ENCODE results near the gene ZNF469. TPM values are rescaled to one million over a fixed set of nuclear protein-coding genes. Genes with fewer than 3 reads are reported as not detected.

ZNF469 gene
- total RNA-seq, 3 donors from 2014 or later = 0.80 to 1.5 (median 0.98) TPM

GRCh38 chr16:88360999-88361398, 21.8 kb upstream of the ZNF469 start:
- Histone ChIP-seq H3K4me3 (no peak overlapping the region), H3K27me3 (no peaks in the 10 kb centered on the region), H3K36me3 (no peaks in the 10 kb centered on the region), H3K9me3 (no peaks in the 10 kb centered on the region), H3K4me1 (no peaks in the 10 kb centered on the region), H3K27ac (no peak overlapping the region)
- intact Hi-C loops (cut with DNase I; ENCODE audit: low total_unique reads) = no loop called here
- no peak for TF ChIP-seq CTCF (IDR thresholded peaks at IDR 0.05)
- TF ChIP-seq POLR2A (IDR thresholded peaks at IDR 0.05) = no peak
- TF ChIP-seq POLR2AphosphoS5 (IDR thresholded peaks at IDR 0.05) = no peak
- no peak for DNase-seq (ENCODE audit: low spot score in 2 of 2)

- no peaks in the 10 kb centered on the region for H3K27me3 ChIP-seq
- H3K9me3 ChIP-seq = no peaks in the 10 kb centered on the region
- H3K4me3 ChIP-seq = no peak overlapping the region
- TF ChIP-seq POLR2A (IDR thresholded peaks at IDR 0.05) = no peak
- no peak for TF ChIP-seq POLR2AphosphoS5 (IDR thresholded peaks at IDR 0.05)
- TF ChIP-seq CTCF (IDR thresholded peaks at IDR 0.05) = no peak
- intact Hi-C loops (cut with DNase I; ENCODE audit: low total_unique reads) = no loop called here
- no peaks in the 10 kb centered on the region for H3K4me1 ChIP-seq
- H3K36me3 ChIP-seq = no peaks in the 10 kb centered on the region
- no peak overlapping the region for H3K27ac ChIP-seq
- DNase-seq (ENCODE audit: low spot score in 2 of 2) = no peak
These were observed 21.0 kb upstream of the ZNF469 start for GRCh38 chr16:88361775-88362174.

- no peak for DNase-seq (ENCODE audit: low spot score in 2 of 2)
- Histone ChIP-seq H3K4me1 (no peaks in the 10 kb centered on the region), H3K36me3 (no peaks in the 10 kb centered on the region), H3K4me3 (no peak overlapping the region), H3K9me3 (no peaks in the 10 kb centered on the region), H3K27me3 (no peaks in the 10 kb centered on the region), H3K27ac (no peak overlapping the region)
- intact Hi-C loops (cut with DNase I; ENCODE audit: low total_unique reads) = no loop called here
- TF ChIP-seq POLR2A (IDR thresholded peaks at IDR 0.05) (no peak), POLR2AphosphoS5 (IDR thresholded peaks at IDR 0.05) (no peak), CTCF (IDR thresholded peaks at IDR 0.05) (no peak)
These were observed 19.4 kb upstream of the ZNF469 start for GRCh38 chr16:88363239-88363891.

- H3K27ac ChIP-seq = no peak overlapping the region
- intact Hi-C loops (cut with DNase I; ENCODE audit: low total_unique reads) = loop anchor here (2.0 to 5.0 kb wide), 2 partner anchors 73 to 797 kb away; no protein-coding TSS in a partner anchor
- no peak overlapping the region for H3K4me3 ChIP-seq
- TF ChIP-seq POLR2AphosphoS5 (IDR thresholded peaks at IDR 0.05) (no peak), POLR2A (IDR thresholded peaks at IDR 0.05) (no peak), CTCF (IDR thresholded peaks at IDR 0.05) (no peak)
- DNase-seq (ENCODE audit: low spot score in 2 of 2) = no peak
- H3K4me1 ChIP-seq = no peaks in the 10 kb centered on the region
- H3K9me3 ChIP-seq = no peaks in the 10 kb centered on the region
- H3K36me3 ChIP-seq = no peaks in the 10 kb centered on the region
- H3K27me3 ChIP-seq = no peaks in the 10 kb centered on the region
These were observed 17.4 kb upstream of the ZNF469 start for GRCh38 chr16:88365244-88365865.

- Histone ChIP-seq H3K4me3 (no peak overlapping the region), H3K27me3 (no peaks in the 10 kb centered on the region), H3K27ac (no peak overlapping the region), H3K9me3 (no peaks in the 10 kb centered on the region), H3K36me3 (no peaks in the 10 kb centered on the region), H3K4me1 (no peaks in the 10 kb centered on the region)
- intact Hi-C loops (cut with DNase I; ENCODE audit: low total_unique reads) = loop anchor here (5.0 kb wide), 1 partner anchor 796 kb away; no protein-coding TSS in a partner anchor
- DNase-seq (ENCODE audit: low spot score in 2 of 2) = no peak
- no peak for TF ChIP-seq POLR2AphosphoS5 (IDR thresholded peaks at IDR 0.05)
- no peak for TF ChIP-seq POLR2A (IDR thresholded peaks at IDR 0.05)
- no peak for TF ChIP-seq CTCF (IDR thresholded peaks at IDR 0.05)
These were observed 16.6 kb upstream of the ZNF469 start for GRCh38 chr16:88366032-88366703.
